HepG2 (cell line): ENCODE measurements around the gene LAPTM4A.

ENCODE experiments used
- NR1H2 ChIP-seq: sonication (generic); formaldehyde crosslinking; IDR thresholded peaks from 2 replicates; pipeline ENCODE4 v1.8.1; 2022; ENCODE audit warnings: low read depth, missing genetic modification reagents, borderline replicate concordance
- ZNF274 ChIP-seq: sonication (generic); formaldehyde crosslinking; IDR thresholded peaks from 2 replicates; pipeline ENCODE4 v1.5.1; 2020; ENCODE audit warnings: mild to moderate bottlenecking, missing genetic modification reagents
- TF ChIP-seq, protein P1 (sequence below): sonication (generic); formaldehyde crosslinking; IDR thresholded peaks from 2 replicates; pipeline ENCODE4 v1.5.0; 2020; ENCODE audit warnings: mild to moderate bottlenecking, missing genetic modification reagents, moderate library complexity
- TF ChIP-seq, protein P2 (sequence below): sonication (generic); formaldehyde crosslinking; conservative IDR thresholded peaks from 2 replicates; pipeline ENCODE4 v1.4.0; 2020; ENCODE audit warnings: missing genetic modification reagents
- TF ChIP-seq, protein P3 (sequence below): sonication (generic); formaldehyde crosslinking; IDR thresholded peaks from 2 replicates; pipeline ENCODE4 v1.4.0; 2020; ENCODE audit warnings: low read depth, mild to moderate bottlenecking, missing genetic modification reagents

DNA sequence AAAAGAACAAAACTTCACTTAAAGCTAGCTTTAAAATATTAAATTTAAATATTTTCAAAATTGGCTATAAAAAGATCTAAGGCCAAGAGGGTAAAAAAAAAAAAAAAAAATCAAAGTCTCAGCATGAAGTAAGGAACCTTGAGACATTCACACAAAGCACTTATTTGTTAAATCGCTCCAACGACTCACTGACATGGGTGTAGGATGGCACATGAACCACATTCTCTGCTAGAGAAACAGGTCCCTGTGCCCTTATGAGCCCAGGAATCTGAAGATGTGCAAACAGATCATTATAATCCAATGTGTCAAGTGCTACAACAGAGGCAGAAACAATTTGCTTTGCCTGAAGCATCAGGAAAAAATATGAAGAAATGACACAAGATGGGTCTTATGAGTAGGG lies 13.8 kb downstream of the LAPTM4A start:
- TF ChIP-seq, protein P1, sequence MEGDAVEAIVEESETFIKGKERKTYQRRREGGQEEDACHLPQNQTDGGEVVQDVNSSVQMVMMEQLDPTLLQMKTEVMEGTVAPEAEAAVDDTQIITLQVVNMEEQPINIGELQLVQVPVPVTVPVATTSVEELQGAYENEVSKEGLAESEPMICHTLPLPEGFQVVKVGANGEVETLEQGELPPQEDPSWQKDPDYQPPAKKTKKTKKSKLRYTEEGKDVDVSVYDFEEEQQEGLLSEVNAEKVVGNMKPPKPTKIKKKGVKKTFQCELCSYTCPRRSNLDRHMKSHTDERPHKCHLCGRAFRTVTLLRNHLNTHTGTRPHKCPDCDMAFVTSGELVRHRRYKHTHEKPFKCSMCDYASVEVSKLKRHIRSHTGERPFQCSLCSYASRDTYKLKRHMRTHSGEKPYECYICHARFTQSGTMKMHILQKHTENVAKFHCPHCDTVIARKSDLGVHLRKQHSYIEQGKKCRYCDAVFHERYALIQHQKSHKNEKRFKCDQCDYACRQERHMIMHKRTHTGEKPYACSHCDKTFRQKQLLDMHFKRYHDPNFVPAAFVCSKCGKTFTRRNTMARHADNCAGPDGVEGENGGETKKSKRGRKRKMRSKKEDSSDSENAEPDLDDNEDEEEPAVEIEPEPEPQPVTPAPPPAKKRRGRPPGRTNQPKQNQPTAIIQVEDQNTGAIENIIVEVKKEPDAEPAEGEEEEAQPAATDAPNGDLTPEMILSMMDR (CRISPR knock-in tag): no peak
- TF ChIP-seq, protein P2, sequence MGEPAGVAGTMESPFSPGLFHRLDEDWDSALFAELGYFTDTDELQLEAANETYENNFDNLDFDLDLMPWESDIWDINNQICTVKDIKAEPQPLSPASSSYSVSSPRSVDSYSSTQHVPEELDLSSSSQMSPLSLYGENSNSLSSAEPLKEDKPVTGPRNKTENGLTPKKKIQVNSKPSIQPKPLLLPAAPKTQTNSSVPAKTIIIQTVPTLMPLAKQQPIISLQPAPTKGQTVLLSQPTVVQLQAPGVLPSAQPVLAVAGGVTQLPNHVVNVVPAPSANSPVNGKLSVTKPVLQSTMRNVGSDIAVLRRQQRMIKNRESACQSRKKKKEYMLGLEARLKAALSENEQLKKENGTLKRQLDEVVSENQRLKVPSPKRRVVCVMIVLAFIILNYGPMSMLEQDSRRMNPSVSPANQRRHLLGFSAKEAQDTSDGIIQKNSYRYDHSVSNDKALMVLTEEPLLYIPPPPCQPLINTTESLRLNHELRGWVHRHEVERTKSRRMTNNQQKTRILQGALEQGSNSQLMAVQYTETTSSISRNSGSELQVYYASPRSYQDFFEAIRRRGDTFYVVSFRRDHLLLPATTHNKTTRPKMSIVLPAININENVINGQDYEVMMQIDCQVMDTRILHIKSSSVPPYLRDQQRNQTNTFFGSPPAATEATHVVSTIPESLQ (CRISPR knock-in tag): no peak
- no peak for TF ChIP-seq NR1H2
- no peak for TF ChIP-seq ZNF274 (CRISPR knock-in tag)
- TF ChIP-seq, protein P3, sequence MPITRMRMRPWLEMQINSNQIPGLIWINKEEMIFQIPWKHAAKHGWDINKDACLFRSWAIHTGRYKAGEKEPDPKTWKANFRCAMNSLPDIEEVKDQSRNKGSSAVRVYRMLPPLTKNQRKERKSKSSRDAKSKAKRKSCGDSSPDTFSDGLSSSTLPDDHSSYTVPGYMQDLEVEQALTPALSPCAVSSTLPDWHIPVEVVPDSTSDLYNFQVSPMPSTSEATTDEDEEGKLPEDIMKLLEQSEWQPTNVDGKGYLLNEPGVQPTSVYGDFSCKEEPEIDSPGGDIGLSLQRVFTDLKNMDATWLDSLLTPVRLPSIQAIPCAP (CRISPR knock-in tag): no peak
